Adrenal gland (tissue), 12 donors: ENCODE data around the gene PHF2. TPM values are rescaled to one million over a fixed set of nuclear protein-coding genes. Genes with fewer than 3 reads are reported as not detected.

ENCODE experiments used
- DNase-seq, 7 donors: peaks; one replicate each; pipeline ENCODE4 v3.0.0-alpha.2; 2019 to 2020
- H3K27ac ChIP-seq, 5 donors: fragments of 200-600 bp; sonication (generic) in 4 of 5; 1 replicate in 3 of 5; 2 replicates in 2 of 5; pipeline versions ENCODE4 v1.5.1 to v1.8.0; 2016 to 2020; ENCODE audit warnings: mild to moderate bottlenecking in 1 of 5
- H3K27me3 ChIP-seq: fragments of 200-600 bp; 2 replicates; pipeline ENCODE4 v1.8.0; 2021
- H3K36me3 ChIP-seq, 2 donors: fragments of 200-600 bp; replicated peaks in 1 of 2; 1 replicate in 1 of 2; 2 replicates in 1 of 2; pipeline versions ENCODE4 v1.5.1 to v1.8.0; 2018 to 2022
- H3K4me1 ChIP-seq, 2 donors: fragments of 200-600 bp; replicated peaks in 1 of 2; 1 replicate in 1 of 2; 2 replicates in 1 of 2; pipeline versions ENCODE4 v1.5.1 to v1.8.0; 2018 to 2021
- H3K4me3 ChIP-seq, 4 donors: fragments of 200-600 bp; sonication (generic) in 3 of 4; one replicate each; pipeline ENCODE4 v1.5.1; 2016 to 2018
- H3K9me3 ChIP-seq, 3 donors: fragments of 200-600 bp; sonication (generic) in 1 of 3; replicated peaks in 1 of 3; 1 replicate in 2 of 3; 2 replicates in 1 of 3; pipeline versions ENCODE4 v1.5.1 to v1.8.0; 2016 to 2021
- CTCF ChIP-seq, 6 experiments: fragments of 450-650 bp in 4 of 6; fragments of 200-600 bp in 2 of 6; sonication (generic) in 1 of 6; IDR thresholded peaks; 1 replicate in 5 of 6; 2 replicates in 1 of 6; pipeline versions ENCODE4 v1.5.1 to v1.8.0; 2016 to 2021; ENCODE audit warnings: antibody characterized with exemption in 6 of 6, mild to moderate bottlenecking in 2 of 6, moderate library complexity in 1 of 6
- POLR2A ChIP-seq, 2 donors: fragments of 450-650 bp; IDR thresholded peaks; one replicate each; pipeline ENCODE4 v1.6.1; 2017; ENCODE audit warnings: antibody characterized with exemption in 2 of 2, mild to moderate bottlenecking in 2 of 2, moderate library complexity in 1 of 2
- WGBS, 4 donors: extraction: QIAGEN DNeasy Blood & Tissue Kit in 2 of 4; methylation state at CpG; one replicate each; pipeline versions ENCODE4 v1.1.5 to v1.1.7; 2013 to 2017; 5-methylcytosine and 5-hydroxymethylcytosine counted together
- intact Hi-C, 2 donors: fragments of 100-400 bp; cut with DNase I; formaldehyde crosslinking; loops; one replicate each; pipeline versions ENCODE4 v1.14.1 to v1.15.0; 2022 to 2023
- polyA plus RNA-seq, 3 donors: library from polyadenylated mRNA; stranded (reverse); fragments of 200-250 nt in 2 of 3; fragments of 350-450 nt in 1 of 3; fragmentation: Illumina TruSeq in 1 of 3; extraction: RNeasy Lipid Tissue Mini Kit (QIAGEN cat#74804) in 1 of 3; gene quantifications; one replicate each; pipeline ENCODE4 v1.2.3, GENCODE V29; 2013 to 2014
- total RNA-seq, 9 donors: library from RNA; depleted of rRNA in 4 of 9; stranded (reverse); fragments of >200 nt in 4 of 9; fragments of 120-200 nt in 1 of 9; fragmentation: NEBNext Ultra II Directional in 1 of 9; extraction: Animal tissue kit (Norgen Biotek cat#: 25700) in 1 of 9; gene quantifications; one replicate each; pipeline versions ENCODE4 v1.1.0 to v1.2.4, GENCODE V29; 2013 to 2023
- donor health status: healthy with polysubstance abuse.
- donor health status: Bipolar disorder and iron deficiency.
- donor health status: DM: yes; HTN: yes; CAD: no.
- donor health status: DM: no; HTN: no; CAD: no.
- donor health status: DM: no; HTN: no; CAD: no.
- donor health status: DM: yes; HTN: yes; CAD: no.

PHF2 gene
- total and polyA plus RNA-seq, 12 donors, result 11.0 to 37.6 (median 22.0) TPM

- H3K9me3 ChIP-seq, result no peaks in the 10 kb centered on the region
- intact Hi-C loops, result no loop called here
- TF ChIP-seq POLR2A (IDR thresholded peaks at IDR 0.05) (no peak), CTCF (IDR thresholded peaks at IDR 0.05) (no peak)
- no peak overlapping the region for H3K27ac ChIP-seq
- no peak for DNase-seq
- H3K4me1 ChIP-seq, result no peaks in the 10 kb centered on the region
- 72 to 91% (median 83%) methylated on average over 4 to 6 of the region's 6 CpGs for WGBS, 4 donors
- no peaks in the 10 kb centered on the region for H3K36me3 ChIP-seq
- H3K4me3 ChIP-seq, result no peak overlapping the region
- H3K27me3 ChIP-seq, result no peaks in the 10 kb centered on the region
Observed at GRCh38 chr9:93710370-93710723, 134.0 kb downstream of the PHF2 start.

- TF ChIP-seq POLR2A (IDR thresholded peaks at IDR 0.05), result no peak
- TF ChIP-seq CTCF (IDR thresholded peaks at IDR 0.05), result no peak
- no peaks in the 10 kb centered on the region for H3K36me3 ChIP-seq
- no peaks in the 10 kb centered on the region for H3K9me3 ChIP-seq
- intact Hi-C loops, result no loop called here
- H3K27ac ChIP-seq, result no peak overlapping the region
- H3K27me3 ChIP-seq, result no peaks in the 10 kb centered on the region
- DNase-seq, result no peak
- H3K4me3 ChIP-seq, result no peak overlapping the region
- no peaks in the 10 kb centered on the region for H3K4me1 ChIP-seq
- WGBS, 4 donors, result 78 to 90% (median 83%) methylated on average over 2 of the region's 2 CpGs
Observed at GRCh38 chr9:93711002-93711401, 134.6 kb downstream of the PHF2 start.

GRCh38 chr9:93712896-93713295, 136.5 kb downstream of the PHF2 start:
- H3K36me3 ChIP-seq, result no peaks in the 10 kb centered on the region

GRCh38 chr9:93713716-93714115, 137.3 kb downstream of the PHF2 start:
- no peaks in the 10 kb centered on the region for H3K9me3 ChIP-seq
- WGBS, 4 donors, result 77 to 94% (median 84%) methylated on average over 4 of the region's 4 CpGs
- intact Hi-C loops, result no loop called here
- H3K27ac ChIP-seq, result no peak overlapping the region
- H3K4me3 ChIP-seq, result no peak overlapping the region
- H3K36me3 ChIP-seq, result no peaks in the 10 kb centered on the region
- H3K4me1 ChIP-seq, result no peaks in the 10 kb centered on the region
- H3K27me3 ChIP-seq, result no peaks in the 10 kb centered on the region
- DNase-seq, result no peak
- no peak for TF ChIP-seq CTCF (IDR thresholded peaks at IDR 0.05)
- no peak for TF ChIP-seq POLR2A (IDR thresholded peaks at IDR 0.05)

More at GRCh38 chr9:93712896-93713295, 136.5 kb downstream of the PHF2 start:
- no peak for DNase-seq
- Histone ChIP-seq H3K27ac (no peak overlapping the region), H3K4me1 (no peaks in the 10 kb centered on the region), H3K9me3 (no peaks in the 10 kb centered on the region), H3K27me3 (no peaks in the 10 kb centered on the region), H3K4me3 (no peak overlapping the region)
- TF ChIP-seq CTCF (IDR thresholded peaks at IDR 0.05) (no peak), POLR2A (IDR thresholded peaks at IDR 0.05) (no peak)
- WGBS, 4 donors, result 76 to 80% (median 79%) methylated on average over 9 of the region's 9 CpGs
- intact Hi-C loops, result no loop called here
